Left lung (tissue), 10 donors: ENCODE data around the gene PTGIS. TPM values are rescaled to one million over a fixed set of nuclear protein-coding genes. Genes with fewer than 3 reads are reported as not detected.
A peak's percentile ranks its signal among the peaks of the same experiment; 100 is the strongest.

ENCODE experiments used
- ATAC-seq: fragments of 200-7000 bp; cut with Tn5 transposase; one replicate; pipeline ENCODE4 v1.9.1; 2020; ENCODE audit warnings: moderate library complexity
- DNase-seq, 4 donors: peaks; one replicate each; pipeline ENCODE4 v3.0.0-alpha.2; 2013 to 2020
- H3K27ac ChIP-seq, 2 donors: fragments of 200-600 bp; sonication (generic) in 1 of 2; one replicate each; pipeline versions ENCODE4 v1.5.0 to v1.8.0; 2020 to 2021
- H3K27me3 ChIP-seq, 2 donors: fragments of 200-600 bp; sonication (generic) in 1 of 2; one replicate each; pipeline versions ENCODE4 v1.5.0 to v1.8.0; 2020 to 2021
- H3K36me3 ChIP-seq, 2 donors: fragments of 200-600 bp; sonication (generic) in 1 of 2; one replicate each; pipeline versions ENCODE4 v1.5.0 to v1.8.0; 2020 to 2021
- H3K4me1 ChIP-seq, 2 donors: fragments of 200-600 bp; one replicate each; pipeline ENCODE4 v1.8.0; 2021
- H3K4me3 ChIP-seq, 2 donors: fragments of 200-600 bp; sonication (generic) in 1 of 2; one replicate each; pipeline versions ENCODE4 v1.5.0 to v1.8.0; 2020 to 2021; ENCODE audit warnings: mild to moderate bottlenecking in 1 of 2
- H3K9me3 ChIP-seq, 2 donors: fragments of 200-600 bp; sonication (generic) in 1 of 2; one replicate each; pipeline versions ENCODE4 v1.5.0 to v1.8.0; 2020 to 2021
- CTCF ChIP-seq, 2 donors: fragments of 200-600 bp; sonication (generic) in 1 of 2; IDR thresholded peaks; one replicate each; pipeline versions ENCODE4 v1.5.0 to v1.8.0; 2021; ENCODE audit warnings: antibody characterized with exemption in 2 of 2
- intact Hi-C, 2 donors: fragments of 100-400 bp; cut with DNase I; formaldehyde crosslinking; loops; one replicate each; pipeline versions ENCODE4 v1.11.2 to v1.14.2; 2022
- polyA plus RNA-seq, 6 donors: library from polyadenylated mRNA; unstranded; fragments of 120-200 nt; gene quantifications; one replicate each; pipeline ENCODE4 v1.2.1, GENCODE V29; 2013; ENCODE audit not compliant: insufficient read length in 6 of 6
- total RNA-seq, 2 donors: library from RNA; stranded (reverse); fragmentation: NEBNext Ultra II Directional; extraction: Animal tissue kit (Norgen Biotek cat#: 25700); gene quantifications; one replicate each; pipeline ENCODE4 v1.2.1, GENCODE V29; 2021
- donor health status: DM: no; HTN: yes; CAD: no.
- donor health status: DM: no; HTN: no; CAD: no.

PTGIS gene
- total and polyA plus RNA-seq, 8 donors: 6.2 to 46.0 (median 7.0) TPM

GRCh38 chr20:49563015-49563980, 4.6 kb downstream of the PTGIS start:
- TF ChIP-seq CTCF (IDR thresholded peaks at IDR 0.05): no peak
- Histone ChIP-seq H3K27ac (peak overlapping the region; percentile 53 to 62), H3K4me1 (peaks cover 4 to 13% of the 10 kb centered on the region in 2 donors), H3K4me3 (no peak overlapping the region), H3K27me3 (peaks cover 15 to 39% of the 10 kb centered on the region in 2 donors), H3K36me3 (no peaks in the 10 kb centered on the region), H3K9me3 (no peaks in the 10 kb centered on the region)
- no peak for ATAC-seq
- intact Hi-C loops: no loop called here
- DNase-seq: no peak

- peaks cover 4 to 8% of the 10 kb centered on the region in 2 donors for H3K4me1 ChIP-seq
- no peaks in the 10 kb centered on the region for H3K36me3 ChIP-seq
- DNase-seq: peak in 2 of 4 donors; percentile 43 to 65
- H3K9me3 ChIP-seq: no peaks in the 10 kb centered on the region
- intact Hi-C loops: no loop called here
- no peak overlapping the region for H3K4me3 ChIP-seq
- peak overlapping the region; percentile 53 to 62 for H3K27ac ChIP-seq
- H3K27me3 ChIP-seq: peaks cover 10 to 30% of the 10 kb centered on the region in 2 donors
- ATAC-seq: peak; percentile 74
- no peak for TF ChIP-seq CTCF (IDR thresholded peaks at IDR 0.05)
Measured at GRCh38 chr20:49562311-49563014, 5.5 kb downstream of the PTGIS start.

- H3K27ac ChIP-seq: peak overlapping the region; percentile 53 to 62
- no peak for TF ChIP-seq CTCF (IDR thresholded peaks at IDR 0.05)
- H3K4me3 ChIP-seq: no peak overlapping the region
Measured at GRCh38 chr20:49561806-49562205, 6.1 kb downstream of the PTGIS start.

GRCh38 chr20:49561256-49561655, 6.7 kb downstream of the PTGIS start:
- no peak overlapping the region for H3K4me3 ChIP-seq
- H3K4me1 ChIP-seq: peaks cover 4 to 5% of the 10 kb centered on the region in 2 donors
- no peaks in the 10 kb centered on the region for H3K9me3 ChIP-seq
- intact Hi-C loops: no loop called here
- H3K27me3 ChIP-seq: peaks cover 0 to 18% of the 10 kb centered on the region in 2 donors
- TF ChIP-seq CTCF (IDR thresholded peaks at IDR 0.05): no peak
- no peak for ATAC-seq
- no peaks in the 10 kb centered on the region for H3K36me3 ChIP-seq
- DNase-seq: no peak
- peak overlapping the region in 1 of 2 donors; percentile 26 for H3K27ac ChIP-seq

More at GRCh38 chr20:49561806-49562205, 6.1 kb downstream of the PTGIS start:
- intact Hi-C loops: no loop called here
- peaks cover 4 to 5% of the 10 kb centered on the region in 2 donors for H3K4me1 ChIP-seq
- H3K36me3 ChIP-seq: no peaks in the 10 kb centered on the region
- peaks cover 4 to 24% of the 10 kb centered on the region in 2 donors for H3K27me3 ChIP-seq
- H3K9me3 ChIP-seq: no peaks in the 10 kb centered on the region
- ATAC-seq (no peak), DNase-seq (no peak)

- intact Hi-C loops: no loop called here
- Histone ChIP-seq H3K27me3 (peaks cover 0 to 12% of the 10 kb centered on the region in 2 donors), H3K27ac (peak overlapping the region in 1 of 2 donors; percentile 26), H3K4me1 (peaks cover 4 to 5% of the 10 kb centered on the region in 2 donors), H3K36me3 (no peaks in the 10 kb centered on the region), H3K9me3 (no peaks in the 10 kb centered on the region), H3K4me3 (no peak overlapping the region)
- TF ChIP-seq CTCF (IDR thresholded peaks at IDR 0.05): no peak
- ATAC-seq (no peak), DNase-seq (no peak)
Measured at GRCh38 chr20:49560646-49561045, 7.3 kb downstream of the PTGIS start.
